ENCODE data around the gene CPLX3.

CPLX3 gene

GRCh38 chr15:74829486-74829885 lies 3.1 kb downstream of the CPLX3 start:
- DNase-seq (ENCODE audit: low read depth) = peak; percentile 49

- no peak for DNase-seq (ENCODE audit: low read depth)
Measured at GRCh38 chr15:74829991-74830390, 3.6 kb downstream of the CPLX3 start.

- no peak for DNase-seq (ENCODE audit: low read depth)
Measured at GRCh38 chr15:74830868-74831267, 4.4 kb downstream of the CPLX3 start.

- no peak for DNase-seq (ENCODE audit: low read depth)
Measured at GRCh38 chr15:74831813-74832495, 5.5 kb downstream of the CPLX3 start.

- DNase-seq (ENCODE audit: low read depth) = no peak
Measured at GRCh38 chr15:74832826-74833225, 6.4 kb downstream of the CPLX3 start.

- no peak for DNase-seq (ENCODE audit: low read depth)
Measured at GRCh38 chr15:74833376-74834107, 7.1 kb downstream of the CPLX3 start.

GRCh38 chr15:74835312-74835823 lies 8.9 kb downstream of the CPLX3 start:
- DNase-seq (ENCODE audit: low read depth) = peak; percentile 80

GRCh38 chr15:74836846-74837245 lies 10.4 kb downstream of the CPLX3 start:
- no peak for DNase-seq (ENCODE audit: low read depth)

- no peak for DNase-seq (ENCODE audit: low read depth)
Measured at GRCh38 chr15:74837482-74838136, 11.2 kb downstream of the CPLX3 start.

GRCh38 chr15:74838137-74838516 lies 11.7 kb downstream of the CPLX3 start:
- no peak for DNase-seq (ENCODE audit: low read depth)

GRCh38 chr15:74838746-74839525 lies 12.5 kb downstream of the CPLX3 start:
- DNase-seq (ENCODE audit: low read depth) = no peak

- no peak for DNase-seq (ENCODE audit: low read depth)
Measured at GRCh38 chr15:74839526-74840395, 13.3 kb downstream of the CPLX3 start.

GRCh38 chr15:74840851-74841775 lies 14.7 kb downstream of the CPLX3 start:
- no peak for DNase-seq (ENCODE audit: low read depth)

GRCh38 chr15:74841891-74842373 lies 15.5 kb downstream of the CPLX3 start:
- no peak for DNase-seq (ENCODE audit: low read depth)

- peak; percentile 90 for DNase-seq (ENCODE audit: low read depth)
Measured at GRCh38 chr15:74842581-74843444, 16.4 kb downstream of the CPLX3 start, which contains the start of gene ULK3. ULK3 (minus strand) TSS chr15:74843156; CDS start chr15:74843105, 51 bp downstream.

GRCh38 chr15:74843445-74843828 lies 17.0 kb downstream of the CPLX3 start:
- DNase-seq (ENCODE audit: low read depth) = no peak

- DNase-seq (ENCODE audit: low read depth) = no peak
Measured at GRCh38 chr15:74843891-74844299, 17.5 kb downstream of the CPLX3 start.

GRCh38 chr15:74844319-74845207 lies 18.1 kb downstream of the CPLX3 start:
- DNase-seq (ENCODE audit: low read depth) = no peak

All from ELR (cell line).